ENCODE measurements around the gene CCDC38.

GRCh38 chr12:95830335-95831089 is 111.9 kb downstream of the CCDC38 start:
- no peak for TF ChIP-seq SMC3 (conservative IDR thresholded peaks at IDR 0.05; ENCODE audit: poor library complexity)
- TF ChIP-seq POLR2AphosphoS5 (IDR thresholded peaks at IDR 0.05), result no peak

Measured in neural cell (in vitro differentiated cells).